NOMO-1 (cell line): ENCODE measurements around the gene RFNG.

Experiments used
- DNase-seq, 2 experiments: peaks; one replicate each; lab custom pipeline; 2025; ENCODE audit not compliant: unreplicated experiment in 2 of 2; lab: John Stamatoyannopoulos, UW

Gene RFNG

GRCh38 chr17:82017612-82018151, 33.9 kb downstream of the RFNG start:
- no peak for DNase-seq

DNA sequence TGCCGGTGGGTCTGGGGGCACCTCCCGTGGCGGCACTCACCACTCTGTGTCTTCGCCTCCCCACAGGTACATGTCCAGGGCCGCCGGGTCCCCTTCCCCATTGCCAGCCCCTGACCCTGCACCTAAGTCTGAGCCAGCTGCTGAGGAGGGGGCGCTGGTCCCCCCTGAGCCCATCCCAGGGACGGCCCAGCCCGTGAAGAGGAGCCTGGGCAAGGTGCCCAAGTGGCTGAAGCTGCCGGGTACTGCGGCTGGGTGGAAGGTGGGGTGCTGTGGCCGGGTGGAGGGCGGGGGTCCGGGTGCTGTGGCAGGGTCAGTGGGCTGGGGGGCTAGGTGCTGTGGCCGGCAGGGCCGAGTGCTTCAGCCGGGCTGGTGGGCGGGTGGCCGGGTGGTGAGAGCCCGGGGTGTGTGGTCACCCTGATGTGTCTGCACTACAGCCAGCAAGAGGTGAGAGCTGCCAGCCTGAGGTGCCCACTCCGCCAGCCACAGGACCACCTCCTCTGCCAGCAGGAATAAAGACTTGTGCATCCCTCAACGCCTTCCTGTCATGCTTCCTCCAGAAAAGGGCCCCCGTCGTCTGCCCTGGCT, 34.6 kb downstream of the RFNG start:
- no peak for DNase-seq

- DNase-seq = no peak
Measured at GRCh38 chr17:82016061-82016874, 35.3 kb downstream of the RFNG start.

DNA sequence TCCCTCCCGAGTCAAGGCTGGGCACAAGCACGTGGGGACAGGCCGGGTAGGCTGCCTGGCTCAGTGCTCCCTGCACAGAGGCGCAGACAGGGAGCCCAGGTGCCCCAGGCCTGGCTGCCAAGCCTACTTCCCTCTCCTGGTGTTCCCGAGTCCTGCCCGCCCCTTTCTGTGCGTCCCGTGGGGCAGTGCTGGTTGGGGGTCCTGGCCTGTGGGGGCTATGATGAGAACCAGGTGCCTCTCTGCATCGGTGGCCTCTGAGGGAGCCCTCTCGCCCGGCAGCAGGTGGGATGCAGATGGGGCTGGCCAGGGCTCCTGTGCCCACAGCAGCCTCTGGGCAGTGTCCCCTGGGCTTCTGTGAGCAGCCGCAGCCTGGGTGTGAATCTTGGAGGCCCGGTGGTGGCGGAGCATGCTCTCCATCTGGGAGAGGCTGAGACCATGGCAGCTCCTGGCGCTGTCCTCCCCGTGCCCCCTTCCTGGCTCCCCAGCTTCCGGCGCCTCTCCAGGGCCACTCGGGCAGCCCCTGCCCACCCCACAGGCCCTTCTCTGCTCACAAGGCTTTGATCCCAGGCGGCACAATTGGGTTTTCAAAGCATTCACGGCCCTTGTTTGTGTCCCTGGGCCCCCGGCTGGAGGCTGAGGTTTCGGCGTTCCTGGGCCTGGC, 36.2 kb downstream of the RFNG start:
- DNase-seq = no peak

DNA sequence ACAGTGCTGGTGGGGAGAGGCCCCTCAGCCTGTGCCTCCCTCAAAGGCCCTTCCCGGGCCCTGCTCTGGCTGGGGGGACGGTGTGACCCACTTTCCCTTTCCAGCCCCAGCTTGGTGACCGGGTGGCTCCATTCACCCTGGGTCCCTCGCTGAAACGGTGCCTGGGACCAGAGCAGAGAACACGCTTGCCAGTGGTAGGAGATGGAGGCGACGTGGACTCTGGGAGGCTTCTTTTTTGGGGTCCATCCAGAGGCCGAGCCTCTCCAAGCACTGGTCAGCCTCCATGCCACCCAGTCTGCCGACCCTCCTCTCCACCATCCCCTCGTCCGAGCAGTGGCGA, 36.7 kb downstream of the RFNG start:
- DNase-seq = no peak

DNA sequence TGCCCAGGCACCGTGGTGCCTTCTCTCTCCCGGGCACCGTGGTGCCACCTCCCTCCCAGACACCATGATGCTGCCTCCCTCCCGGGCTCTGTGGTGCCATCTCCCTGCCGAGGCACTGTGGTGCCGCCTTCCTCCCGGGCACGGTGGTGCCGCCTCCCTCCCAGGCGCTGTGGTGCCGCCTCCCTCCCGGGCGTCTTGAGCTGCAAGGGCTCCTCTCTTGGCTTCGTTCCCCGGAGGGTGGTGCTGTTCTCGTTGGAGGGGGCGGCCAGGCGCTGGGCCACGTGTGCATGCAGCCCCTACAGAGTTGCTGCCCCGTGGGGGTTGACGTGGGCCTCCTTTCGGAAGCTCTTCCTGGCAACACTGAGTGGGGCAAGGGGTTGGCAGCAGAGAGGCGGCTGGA, 37.2 kb downstream of the RFNG start:
- no peak for DNase-seq

DNA sequence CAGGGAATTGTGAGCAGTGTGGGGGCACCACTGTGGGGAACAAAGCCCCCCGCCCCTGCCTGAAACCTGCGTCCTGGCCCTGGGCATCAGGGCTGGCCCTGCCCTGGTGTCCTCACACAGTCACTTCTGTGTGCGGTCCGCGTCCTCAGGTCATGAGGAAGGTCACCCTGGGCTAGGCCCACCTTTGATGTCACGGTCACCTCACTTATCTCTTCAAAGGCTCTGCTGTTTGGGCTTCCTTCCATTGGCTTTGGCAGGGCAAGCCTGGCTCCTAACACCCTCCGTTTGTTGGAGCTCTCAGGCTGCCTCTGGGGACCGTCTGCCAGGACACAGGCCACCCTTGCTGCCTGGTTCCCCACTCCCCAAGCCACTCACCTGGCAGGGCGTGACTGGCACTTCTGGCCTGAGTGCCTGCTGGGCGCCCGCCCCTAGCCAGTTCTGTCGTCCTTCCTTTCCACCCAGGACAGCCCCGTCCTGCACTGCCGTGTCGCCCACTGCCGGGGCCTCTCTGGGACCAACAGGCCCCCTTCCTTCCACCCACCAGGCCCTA, 37.8 kb downstream of the RFNG start:
- no peak for DNase-seq

- no peak for DNase-seq
Measured at GRCh38 chr17:82013341-82013740, 38.3 kb downstream of the RFNG start.

DNA sequence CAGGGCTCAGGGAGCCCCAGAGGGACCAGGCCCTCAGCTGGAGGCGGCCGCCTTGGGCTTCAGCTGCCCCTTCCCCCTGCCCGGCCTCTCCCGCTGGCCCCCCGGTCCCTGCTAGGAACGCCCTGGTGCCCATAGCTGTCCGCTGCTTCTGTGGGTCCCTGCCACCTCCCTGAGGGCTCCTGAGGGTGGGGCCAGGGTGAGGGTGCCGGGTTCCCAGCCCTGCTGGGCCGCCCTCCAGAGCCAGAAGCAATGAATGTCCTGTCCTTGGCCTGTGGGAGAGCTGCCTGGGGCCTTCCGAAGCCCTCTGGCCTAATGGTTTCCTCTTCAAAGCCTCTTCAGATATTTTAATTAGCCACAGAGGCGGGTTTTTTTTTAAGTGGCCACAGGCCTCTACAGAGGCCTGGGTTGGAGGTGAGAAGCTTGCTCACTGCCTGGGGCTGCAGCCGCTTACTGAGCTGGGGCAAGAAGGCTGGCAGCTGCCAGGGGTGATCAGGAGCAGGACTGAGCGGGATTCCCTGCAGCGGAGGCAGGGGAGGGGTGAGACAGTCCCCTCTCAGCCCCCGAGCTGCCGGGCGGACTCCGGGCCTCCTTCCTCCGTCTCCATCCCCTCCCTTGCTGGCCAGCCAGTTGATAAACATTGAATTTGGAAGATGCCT, 38.8 kb downstream of the RFNG start:
- no peak for DNase-seq

DNA sequence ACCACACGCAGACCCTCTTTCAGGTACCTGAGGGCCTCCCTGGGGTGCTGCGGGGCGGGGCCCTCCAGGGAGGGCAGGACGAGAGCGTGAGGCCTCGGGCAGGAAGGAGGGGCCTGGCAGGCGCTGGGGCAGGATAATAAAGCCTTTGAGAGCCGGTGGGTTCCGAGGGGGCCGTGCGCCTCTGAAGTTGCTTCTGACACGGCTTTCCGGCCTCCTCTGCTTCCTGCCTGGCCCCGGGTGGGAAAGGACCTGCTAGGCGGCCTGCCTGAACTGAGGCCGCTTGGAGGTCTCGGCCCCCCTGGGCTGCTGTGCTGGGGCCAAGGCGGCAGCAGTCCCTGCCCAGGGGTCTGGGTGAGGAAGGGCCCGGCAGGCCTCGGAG, 39.4 kb downstream of the RFNG start:
- DNase-seq = no peak

DNA sequence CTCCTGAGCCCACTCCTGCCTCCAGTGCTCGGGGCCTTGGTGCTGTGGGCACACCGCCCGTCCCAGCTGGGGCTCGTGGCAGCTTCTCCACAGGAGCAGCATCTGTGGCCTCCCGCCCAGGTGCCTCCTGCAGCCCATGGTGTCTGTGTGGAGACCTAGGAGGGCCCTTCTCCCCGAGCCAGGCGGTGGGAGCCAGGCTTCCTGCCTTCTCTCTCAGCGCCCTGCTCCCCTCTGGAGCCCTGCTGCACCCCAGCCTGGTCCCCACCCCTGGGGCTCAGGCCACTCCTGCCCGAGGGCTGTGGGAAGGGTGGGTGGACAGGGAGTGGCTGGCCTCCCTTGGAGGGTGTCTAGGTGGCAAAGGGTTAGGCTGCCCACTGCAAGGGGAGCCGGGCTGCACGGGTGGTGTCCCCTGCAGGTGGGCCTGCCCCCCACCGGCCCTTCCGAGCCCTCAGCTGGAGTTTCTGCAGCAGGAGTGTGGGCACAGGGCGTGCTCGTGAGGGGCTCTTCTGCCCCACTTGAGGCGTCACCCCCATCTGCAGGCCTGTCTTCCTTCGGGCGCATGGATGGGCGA, 39.9 kb downstream of the RFNG start:
- no peak for DNase-seq

GRCh38 chr17:82010575-82011525, 40.8 kb downstream of the RFNG start:
- no peak for DNase-seq

DNA sequence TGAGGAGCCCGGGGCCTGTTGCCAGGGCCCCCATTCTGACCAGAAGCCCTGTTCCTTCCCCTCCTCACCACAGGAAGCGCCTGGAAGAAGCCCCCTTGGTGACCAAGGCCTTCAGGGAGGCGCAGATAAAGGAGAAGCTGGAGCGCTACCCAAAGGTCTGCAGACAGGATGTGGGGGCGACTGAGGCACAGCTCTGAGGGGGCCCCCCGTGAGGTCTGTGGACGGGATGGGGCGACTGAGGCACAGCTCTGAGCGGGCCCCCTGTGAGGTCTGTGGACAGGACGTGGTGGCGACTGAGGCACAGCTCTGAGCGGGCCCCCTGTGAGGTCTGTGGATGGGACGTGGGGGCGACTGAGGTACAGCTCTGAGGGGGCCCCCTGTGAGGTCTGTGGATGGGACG, 42.2 kb downstream of the RFNG start:
- no peak for DNase-seq

- no peak for DNase-seq
Measured at GRCh38 chr17:82008941-82009405, 42.6 kb downstream of the RFNG start.

- no peak for DNase-seq
Measured at GRCh38 chr17:82008258-82008940, 43.2 kb downstream of the RFNG start.

- no peak for DNase-seq
Measured at GRCh38 chr17:82007495-82008257, 43.9 kb downstream of the RFNG start.

GRCh38 chr17:82007228-82007494, 44.5 kb downstream of the RFNG start:
- no peak for DNase-seq

- no peak for DNase-seq
Measured at GRCh38 chr17:82006468-82007227, 45.0 kb downstream of the RFNG start.
